PC-9 (cell line): ENCODE data around the gene HLA-DOA.

Experiments
- EZH2 ChIP-seq: fragments of 200-600 bp; sonication (generic); IDR thresholded peaks from 2 replicates; pipeline ENCODE4 v1.8.0; 2017; ENCODE audit warnings: antibody characterized with exemption, low read depth
- TF ChIP-seq, protein P1 (sequence below): fragments of 200-600 bp; sonication (generic); conservative IDR thresholded peaks from 2 replicates; pipeline ENCODE4 v1.6.1; 2017; ENCODE audit warnings: mixed run types, antibody characterized with exemption, mild to moderate bottlenecking, moderate library complexity

DNA sequence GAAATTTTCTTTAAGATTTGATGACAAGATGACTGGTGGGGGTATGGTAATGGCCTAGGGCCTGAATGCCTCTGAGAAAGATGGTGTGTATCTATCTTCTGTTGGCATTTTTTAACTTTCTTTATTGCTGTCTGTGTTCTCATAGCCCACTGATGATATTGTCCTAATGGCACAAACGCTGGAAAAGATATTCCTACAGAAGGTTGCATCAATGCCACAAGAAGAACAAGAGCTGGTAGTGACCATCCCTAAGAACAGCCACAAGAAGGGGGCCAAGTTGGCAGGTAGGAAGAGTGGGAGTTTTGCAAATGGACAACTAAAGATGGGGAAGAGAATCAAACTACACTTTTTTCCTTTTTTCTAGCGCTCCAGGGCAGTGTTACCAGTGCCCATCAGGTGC, 33.5 kb downstream of the HLA-DOA start:
- no peak for TF ChIP-seq EZH2
- TF ChIP-seq, protein P1, sequence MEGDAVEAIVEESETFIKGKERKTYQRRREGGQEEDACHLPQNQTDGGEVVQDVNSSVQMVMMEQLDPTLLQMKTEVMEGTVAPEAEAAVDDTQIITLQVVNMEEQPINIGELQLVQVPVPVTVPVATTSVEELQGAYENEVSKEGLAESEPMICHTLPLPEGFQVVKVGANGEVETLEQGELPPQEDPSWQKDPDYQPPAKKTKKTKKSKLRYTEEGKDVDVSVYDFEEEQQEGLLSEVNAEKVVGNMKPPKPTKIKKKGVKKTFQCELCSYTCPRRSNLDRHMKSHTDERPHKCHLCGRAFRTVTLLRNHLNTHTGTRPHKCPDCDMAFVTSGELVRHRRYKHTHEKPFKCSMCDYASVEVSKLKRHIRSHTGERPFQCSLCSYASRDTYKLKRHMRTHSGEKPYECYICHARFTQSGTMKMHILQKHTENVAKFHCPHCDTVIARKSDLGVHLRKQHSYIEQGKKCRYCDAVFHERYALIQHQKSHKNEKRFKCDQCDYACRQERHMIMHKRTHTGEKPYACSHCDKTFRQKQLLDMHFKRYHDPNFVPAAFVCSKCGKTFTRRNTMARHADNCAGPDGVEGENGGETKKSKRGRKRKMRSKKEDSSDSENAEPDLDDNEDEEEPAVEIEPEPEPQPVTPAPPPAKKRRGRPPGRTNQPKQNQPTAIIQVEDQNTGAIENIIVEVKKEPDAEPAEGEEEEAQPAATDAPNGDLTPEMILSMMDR = no peak
